NCI-H1436 treated with DMSO at 0.1 percent for 48 hours (cell line): ENCODE data around the gene SP100.
"Not testable (repeated sequence)": the region's sequence is repeated elsewhere in the genome, so short reads cannot be mapped to it uniquely, and the experiment has no call there.

Experiments
- DNase-seq: peaks from one replicate; lab custom pipeline; 2025; lab: John Stamatoyannopoulos, UW

Gene SP100

GRCh38 chr2:230416061-230416721 is at the start of gene SP100:
Gene SP100, plus strand, starts transcription at chr2:230416201. Its CDS starts 96 bp downstream, at chr2:230416297.
- DNase-seq: no peak

DNA sequence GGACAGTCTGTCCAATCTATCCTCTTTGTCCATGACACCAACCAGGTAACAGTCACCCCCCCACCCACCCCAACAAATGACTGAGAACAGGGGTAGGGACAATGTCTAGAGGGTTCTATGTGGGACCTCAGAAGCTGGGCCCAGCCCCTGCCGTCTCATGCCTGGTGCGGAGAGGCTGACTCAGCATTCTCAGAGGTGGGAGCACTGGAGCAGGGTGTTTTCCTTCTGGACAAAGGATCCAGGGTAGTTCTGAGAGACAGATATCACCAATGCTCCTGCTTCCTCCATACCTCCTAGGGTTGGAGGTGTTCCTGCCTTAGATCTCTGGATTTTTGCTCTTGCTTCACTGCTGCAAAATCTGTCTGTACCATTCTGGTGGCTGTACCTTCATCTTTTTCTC is 33.9 kb upstream of the SP100 start:
- no peak for DNase-seq

- DNase-seq: no peak
Measured at GRCh38 chr2:230383453-230383852, 32.5 kb upstream of the SP100 start.

DNA sequence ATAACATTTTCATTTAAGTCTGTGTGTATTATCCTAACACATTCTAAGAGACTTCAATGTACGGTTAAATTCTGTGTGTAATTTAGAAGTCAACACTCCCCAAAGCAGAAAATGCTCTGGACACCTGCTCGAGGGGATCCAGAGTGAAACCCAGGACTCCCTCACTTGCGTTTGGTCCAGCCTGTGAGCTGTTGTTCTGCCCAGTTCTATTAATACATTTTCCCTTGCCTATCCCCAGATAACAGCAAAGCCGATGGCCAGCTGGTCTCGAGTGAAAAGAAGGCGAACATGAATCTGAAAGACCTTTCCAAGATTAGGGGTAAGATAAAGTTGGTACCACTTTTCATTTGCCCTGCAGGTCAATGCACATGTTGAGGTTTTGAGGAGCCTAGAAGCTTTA is 31.0 kb upstream of the SP100 start:
- DNase-seq: no peak

- DNase-seq: no peak
Measured at GRCh38 chr2:230394301-230394700, 21.7 kb upstream of the SP100 start.

DNA sequence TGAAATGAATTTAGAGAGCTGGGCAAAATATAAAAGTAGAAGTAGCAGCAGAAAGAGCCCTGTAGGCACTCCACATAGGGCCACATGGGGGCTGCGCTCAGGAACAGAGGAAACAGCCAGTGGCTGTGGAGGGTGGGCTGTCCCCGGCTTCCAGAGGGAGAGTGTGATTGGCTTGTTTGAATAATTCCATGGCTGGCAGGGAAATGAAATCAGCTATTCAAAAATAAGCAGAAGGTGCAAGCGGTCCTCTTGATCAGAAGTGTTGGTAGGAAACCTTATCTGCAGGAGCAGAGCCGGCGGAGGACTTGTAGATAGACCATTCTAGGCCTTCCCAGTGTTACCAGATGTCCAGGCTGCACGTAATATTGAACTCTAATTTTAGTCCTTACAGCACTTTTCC is 17.3 kb upstream of the SP100 start:
- DNase-seq: not testable (repeated sequence)

GRCh38 chr2:230400041-230400440 is 16.0 kb upstream of the SP100 start:
- no peak for DNase-seq

GRCh38 chr2:230400454-230400853 is 15.5 kb upstream of the SP100 start:
- no peak for DNase-seq

GRCh38 chr2:230401026-230401425 is 15.0 kb upstream of the SP100 start:
- not testable (repeated sequence) for DNase-seq

DNA sequence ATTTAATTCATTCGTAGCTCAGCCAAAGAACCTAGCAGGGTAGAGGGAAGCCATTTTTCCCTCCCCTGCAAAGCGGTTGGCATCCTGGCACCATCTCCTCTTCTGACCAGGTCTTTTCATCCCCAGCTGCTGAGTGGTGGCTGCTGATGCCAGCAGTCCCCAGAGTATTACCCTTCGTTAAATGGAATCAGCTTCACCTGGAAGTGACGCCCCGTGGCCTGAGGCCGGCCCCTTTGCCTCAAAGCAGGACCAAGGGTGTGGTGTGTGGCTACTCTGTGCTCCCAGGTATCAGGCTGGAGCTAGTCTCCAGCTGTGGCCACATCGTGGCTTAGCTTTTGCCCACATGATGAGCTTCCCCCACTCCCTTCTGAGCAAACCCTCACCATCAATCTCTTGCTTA is 12.3 kb upstream of the SP100 start:
- no peak for DNase-seq

DNA sequence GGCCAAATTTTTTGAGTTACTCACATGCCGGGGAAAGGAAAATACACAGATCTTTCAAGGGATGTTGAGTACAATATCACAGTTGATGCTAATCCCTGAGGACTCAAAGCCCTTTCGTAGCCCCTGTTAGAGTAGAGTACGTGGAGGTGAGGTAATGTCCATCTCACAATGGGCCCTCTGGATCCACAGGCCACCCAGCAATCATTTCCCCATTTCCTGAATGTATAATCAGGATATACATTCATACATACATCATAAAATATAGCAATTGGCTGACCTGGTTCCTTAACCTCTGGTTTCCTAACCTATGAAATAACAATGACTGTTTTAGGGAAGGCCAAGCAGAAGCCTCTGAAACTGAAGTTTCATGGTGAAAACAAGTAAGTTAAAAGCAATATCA is 10.2 kb upstream of the SP100 start:
- DNase-seq: no peak

GRCh38 chr2:230408244-230408842 is 7.7 kb upstream of the SP100 start:
- no peak for DNase-seq

GRCh38 chr2:230409316-230409715 is 6.7 kb upstream of the SP100 start:
- not testable (repeated sequence) for DNase-seq

- DNase-seq: no peak
Measured at GRCh38 chr2:230410263-230410662, 5.7 kb upstream of the SP100 start.

DNA sequence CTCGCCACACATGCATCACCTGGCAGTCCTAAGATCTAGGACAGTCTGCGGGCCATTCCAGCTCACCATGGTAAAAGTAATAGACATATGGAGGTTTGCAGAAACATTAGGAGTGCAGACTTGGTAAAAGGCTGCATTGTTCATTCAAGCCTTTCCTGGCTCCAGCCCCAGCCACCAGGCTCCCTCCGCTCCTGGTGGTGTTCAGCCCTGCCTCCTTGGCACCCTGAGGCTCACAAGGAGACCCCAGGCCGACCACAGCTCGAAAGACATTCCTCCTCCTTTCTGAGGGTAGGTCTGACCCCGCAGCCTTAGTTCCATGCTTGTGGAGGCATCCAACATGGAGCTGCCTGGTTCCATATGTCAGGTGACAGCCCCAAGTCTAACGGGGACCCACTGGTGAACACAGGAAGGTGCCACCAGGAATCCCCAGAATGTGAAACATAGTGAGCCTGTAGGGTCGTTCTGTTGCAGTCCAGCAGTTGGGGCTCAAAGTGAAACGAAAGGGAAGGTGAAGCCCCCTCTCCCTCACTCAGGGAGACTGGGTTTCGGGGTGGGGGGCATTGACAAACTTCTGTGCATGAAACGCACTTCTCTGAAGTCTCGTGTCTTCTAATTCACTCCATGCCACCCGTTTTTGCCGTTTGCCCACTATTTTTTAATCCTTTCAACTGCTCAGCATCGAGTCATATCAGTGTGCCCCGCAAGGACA is 5.0 kb upstream of the SP100 start:
- no peak for DNase-seq

DNA sequence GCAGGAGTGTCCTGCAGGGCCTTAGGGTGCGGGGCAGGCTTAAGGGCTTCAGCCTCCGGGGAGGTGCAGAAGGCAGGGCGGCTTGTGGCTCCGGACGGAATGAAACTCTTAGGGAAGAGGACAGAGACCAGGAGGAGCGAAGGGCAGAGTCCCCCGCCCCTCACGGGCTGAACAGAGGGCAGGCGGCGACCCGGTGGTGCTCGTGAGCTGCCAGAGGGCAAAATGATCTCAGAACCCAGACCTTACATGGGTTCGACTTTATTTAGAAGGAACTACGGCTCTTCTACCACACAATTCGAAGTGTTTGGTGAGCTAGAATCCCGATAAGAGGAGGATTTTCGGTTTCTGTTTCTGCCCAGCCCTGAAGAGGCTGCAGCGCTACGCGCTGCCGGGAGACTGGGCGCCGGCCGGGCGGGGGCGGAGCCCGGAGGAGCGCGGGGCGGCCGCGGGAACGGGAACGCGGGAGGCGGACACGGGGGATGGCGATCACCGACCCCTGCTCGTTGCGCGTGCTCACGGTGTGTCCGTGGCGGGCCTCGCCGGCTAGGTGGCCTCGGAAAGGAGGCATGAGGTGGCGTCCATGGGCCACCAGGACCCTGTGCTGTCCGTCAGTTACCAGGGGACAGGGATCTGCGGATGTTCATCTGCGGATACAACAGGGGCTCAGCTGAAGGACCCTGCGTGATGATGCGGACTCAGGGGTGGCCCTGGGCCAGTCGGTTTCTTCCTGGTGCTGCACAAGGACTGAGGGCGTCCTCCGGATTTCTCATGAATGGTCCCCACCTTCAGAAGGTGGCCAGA is 4.2 kb upstream of the SP100 start:
- DNase-seq: no peak

- no peak for DNase-seq
Measured at GRCh38 chr2:230412371-230412711, 3.7 kb upstream of the SP100 start.

- no peak for DNase-seq
Measured at GRCh38 chr2:230412846-230413245, 3.2 kb upstream of the SP100 start.

GRCh38 chr2:230413479-230413878 is 2.5 kb upstream of the SP100 start:
- no peak for DNase-seq

DNA sequence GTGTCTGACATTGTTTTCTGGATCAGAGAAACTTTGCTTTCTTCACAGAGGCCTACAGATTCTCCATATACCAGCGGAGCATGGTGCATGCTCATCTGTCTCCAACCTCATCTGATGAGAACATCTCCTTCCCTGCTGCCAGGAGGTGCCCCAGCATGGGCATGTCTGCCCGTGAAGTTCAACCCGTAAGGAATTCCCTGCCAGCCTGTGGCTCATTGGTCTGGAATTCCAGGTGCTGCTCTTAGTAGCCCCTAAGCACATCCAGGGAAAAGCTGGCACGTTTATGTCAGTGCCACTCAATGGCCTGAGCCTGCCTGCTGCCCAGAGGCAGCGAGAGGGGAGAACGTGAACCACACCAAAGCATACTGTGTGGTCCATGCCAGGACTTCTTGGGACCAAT is 1.7 kb upstream of the SP100 start:
- DNase-seq: no peak

DNA sequence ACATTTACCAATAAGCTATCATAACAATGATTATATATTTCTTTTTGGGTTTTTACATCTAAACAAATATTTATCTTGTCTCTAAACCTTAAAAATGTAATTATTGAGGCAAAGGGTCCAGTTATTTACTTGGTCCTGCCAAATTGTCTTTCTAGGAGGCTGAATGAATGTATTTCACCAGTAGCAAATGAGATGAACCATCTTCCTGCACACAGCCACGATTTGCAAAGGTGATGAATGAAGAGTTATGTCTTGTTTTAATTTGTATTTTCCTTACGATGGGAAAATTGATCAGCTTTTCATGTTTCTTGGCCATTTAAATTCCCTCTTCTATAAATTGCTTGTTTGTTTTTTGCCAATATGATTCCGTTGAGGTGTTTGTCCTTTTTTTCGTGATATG is 1.4 kb downstream of the SP100 start:
- no peak for DNase-seq

GRCh38 chr2:230418341-230419016 is 2.5 kb downstream of the SP100 start:
- no peak for DNase-seq
